BE2C (cell line): Measurements from ENCODE around the gene GBE1.

ENCODE experiments used
- DNase-seq: peaks from one replicate; pipeline ENCODE4 v3.0.0-alpha.2; 2020
- H3K27me3 ChIP-seq: fragments of 250-450 bp; sonication (Bioruptor Pico); 2 replicates; pipeline ENCODE4 v1.5.1; 2020; ENCODE audit warnings: mild to moderate bottlenecking
- H3K36me3 ChIP-seq: fragments of 250-450 bp; sonication (Bioruptor Pico); 2 replicates; pipeline ENCODE4 v1.5.1; 2020; ENCODE audit warnings: mild to moderate bottlenecking
- H3K4me1 ChIP-seq: fragments of 250-450 bp; sonication (Bioruptor Pico); 2 replicates; pipeline ENCODE4 v1.5.1; 2020
- H3K4me3 ChIP-seq: 2 replicates; pipeline ENCODE4 v1.5.1; 2011; ENCODE audit warnings: low read depth, low read length
- H3K9me3 ChIP-seq: fragments of 250-450 bp; sonication (Bioruptor Pico); 2 replicates; pipeline ENCODE4 v1.5.1; 2020
- TF ChIP-seq, protein P1 (sequence below): IDR thresholded peaks from 2 replicates; pipeline ENCODE4 v1.5.1; 2012; ENCODE audit warnings: mild to moderate bottlenecking, low read depth, low read length

Gene GBE1

DNA sequence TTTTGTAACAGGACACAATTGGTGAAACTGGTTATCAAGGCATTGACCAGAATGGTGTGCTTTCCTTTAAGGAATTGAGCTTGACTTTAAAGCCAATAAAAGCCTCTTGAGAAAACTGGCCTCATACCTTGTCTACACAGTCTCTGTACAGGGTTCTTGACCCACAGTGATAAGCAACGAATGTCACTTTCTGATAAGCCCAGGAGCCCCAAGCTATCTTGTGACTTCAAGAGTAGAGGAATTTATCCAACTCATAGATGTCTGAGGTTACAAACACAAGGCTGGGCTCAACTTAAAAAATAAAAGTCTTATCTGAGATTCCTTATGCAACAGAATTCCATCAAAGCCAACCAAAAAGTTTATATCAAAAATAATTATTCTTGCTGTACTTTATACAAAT is 212.1 kb downstream of the GBE1 start:
- H3K9me3 ChIP-seq = no peaks in the 10 kb centered on the region
- DNase-seq = no peak
- no peak overlapping the region for H3K4me3 ChIP-seq
- TF ChIP-seq, protein P1, sequence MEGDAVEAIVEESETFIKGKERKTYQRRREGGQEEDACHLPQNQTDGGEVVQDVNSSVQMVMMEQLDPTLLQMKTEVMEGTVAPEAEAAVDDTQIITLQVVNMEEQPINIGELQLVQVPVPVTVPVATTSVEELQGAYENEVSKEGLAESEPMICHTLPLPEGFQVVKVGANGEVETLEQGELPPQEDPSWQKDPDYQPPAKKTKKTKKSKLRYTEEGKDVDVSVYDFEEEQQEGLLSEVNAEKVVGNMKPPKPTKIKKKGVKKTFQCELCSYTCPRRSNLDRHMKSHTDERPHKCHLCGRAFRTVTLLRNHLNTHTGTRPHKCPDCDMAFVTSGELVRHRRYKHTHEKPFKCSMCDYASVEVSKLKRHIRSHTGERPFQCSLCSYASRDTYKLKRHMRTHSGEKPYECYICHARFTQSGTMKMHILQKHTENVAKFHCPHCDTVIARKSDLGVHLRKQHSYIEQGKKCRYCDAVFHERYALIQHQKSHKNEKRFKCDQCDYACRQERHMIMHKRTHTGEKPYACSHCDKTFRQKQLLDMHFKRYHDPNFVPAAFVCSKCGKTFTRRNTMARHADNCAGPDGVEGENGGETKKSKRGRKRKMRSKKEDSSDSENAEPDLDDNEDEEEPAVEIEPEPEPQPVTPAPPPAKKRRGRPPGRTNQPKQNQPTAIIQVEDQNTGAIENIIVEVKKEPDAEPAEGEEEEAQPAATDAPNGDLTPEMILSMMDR = no peak
- H3K27me3 ChIP-seq = no peaks in the 10 kb centered on the region
- H3K4me1 ChIP-seq = no peaks in the 10 kb centered on the region; the same call in 1 of the 2 replicates
- H3K36me3 ChIP-seq = no peaks in the 10 kb centered on the region

DNA sequence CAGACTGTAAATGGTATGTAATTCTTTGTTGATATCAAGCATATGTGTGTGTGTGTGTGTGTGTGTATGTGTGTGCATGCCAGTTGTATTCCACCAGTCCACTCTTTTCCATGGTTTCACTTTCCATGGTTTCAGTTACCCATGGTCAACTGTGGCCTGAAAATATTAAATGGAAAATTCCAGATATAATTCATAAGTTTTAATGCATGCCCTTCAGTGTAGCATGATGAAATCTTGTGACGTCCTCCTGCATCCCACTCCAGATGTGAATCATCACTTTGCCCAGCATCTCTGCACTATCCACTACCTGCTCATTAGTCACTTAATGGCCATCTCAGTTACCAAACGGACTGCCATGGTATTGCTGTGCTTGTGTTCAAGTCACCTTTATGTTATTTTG is 215.9 kb downstream of the GBE1 start:
- H3K36me3 ChIP-seq = no peaks in the 10 kb centered on the region
- no peak for DNase-seq

DNA sequence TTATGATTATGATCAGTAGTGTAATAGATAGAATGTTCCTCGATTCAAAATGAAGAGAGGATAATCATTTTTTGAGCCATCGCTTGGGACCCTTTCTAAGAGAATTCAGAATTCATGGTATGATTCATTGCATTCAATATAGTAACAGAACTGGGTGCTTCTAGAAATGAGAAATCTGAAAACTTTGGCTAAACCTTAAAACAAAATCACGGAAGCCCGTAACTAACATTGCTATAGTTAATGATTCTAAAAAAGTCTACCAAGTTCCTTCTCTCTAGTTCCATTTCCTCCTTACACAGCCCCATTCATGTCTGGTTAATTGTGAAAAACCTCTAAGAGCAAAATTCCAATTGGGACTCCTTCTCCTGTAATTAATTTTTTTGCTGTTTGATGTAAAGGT is 217.1 kb downstream of the GBE1 start:
- H3K36me3 ChIP-seq = no peaks in the 10 kb centered on the region
- H3K4me1 ChIP-seq = no peaks in the 10 kb centered on the region; the same call in 1 of the 2 replicates
- no peaks in the 10 kb centered on the region for H3K9me3 ChIP-seq
- no peak for DNase-seq
- TF ChIP-seq, protein P1 = no peak
- no peaks in the 10 kb centered on the region for H3K27me3 ChIP-seq
- no peak overlapping the region for H3K4me3 ChIP-seq

More for the DNA sequence above, 215.9 kb downstream of the GBE1 start:
- H3K4me1 ChIP-seq = no peaks in the 10 kb centered on the region; the same call in 1 of the 2 replicates
- no peaks in the 10 kb centered on the region for H3K9me3 ChIP-seq
- TF ChIP-seq, protein P1 = no peak
- no peak overlapping the region for H3K4me3 ChIP-seq
- no peaks in the 10 kb centered on the region for H3K27me3 ChIP-seq

DNA sequence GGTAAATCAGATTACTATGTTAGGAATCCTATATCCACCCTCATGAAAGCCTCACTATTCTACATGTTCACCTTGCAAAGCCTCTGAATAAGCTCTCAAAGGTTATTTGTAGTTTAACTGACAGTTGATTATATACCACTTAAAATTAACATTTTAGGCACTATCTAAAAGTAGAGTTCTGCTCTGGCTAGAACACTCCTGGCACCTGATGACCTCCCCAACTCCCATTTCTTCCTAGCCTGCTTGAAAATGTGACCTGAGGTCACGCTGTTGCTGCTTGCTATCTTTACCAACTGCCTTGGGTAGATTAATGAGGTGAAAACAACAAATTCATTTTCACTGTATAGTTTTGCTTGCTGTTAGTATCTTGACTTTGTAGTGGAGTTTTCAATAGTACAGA is 220.7 kb downstream of the GBE1 start:
- DNase-seq = no peak
- no peaks in the 10 kb centered on the region; the same call in 1 of the 2 replicates for H3K4me1 ChIP-seq
- no peaks in the 10 kb centered on the region for H3K36me3 ChIP-seq
- TF ChIP-seq, protein P1 = no peak
- no peaks in the 10 kb centered on the region for H3K27me3 ChIP-seq
- H3K4me3 ChIP-seq = no peak overlapping the region
- H3K9me3 ChIP-seq = no peaks in the 10 kb centered on the region

- no peaks in the 10 kb centered on the region for H3K4me1 ChIP-seq
- H3K36me3 ChIP-seq = no peaks in the 10 kb centered on the region
- H3K27me3 ChIP-seq = no peaks in the 10 kb centered on the region
- DNase-seq = no peak
- no peak overlapping the region for H3K4me3 ChIP-seq
- TF ChIP-seq, protein P1 = no peak
- no peaks in the 10 kb centered on the region for H3K9me3 ChIP-seq
Measured at GRCh38 chr3:81531846-81532245, 229.6 kb downstream of the GBE1 start.

DNA sequence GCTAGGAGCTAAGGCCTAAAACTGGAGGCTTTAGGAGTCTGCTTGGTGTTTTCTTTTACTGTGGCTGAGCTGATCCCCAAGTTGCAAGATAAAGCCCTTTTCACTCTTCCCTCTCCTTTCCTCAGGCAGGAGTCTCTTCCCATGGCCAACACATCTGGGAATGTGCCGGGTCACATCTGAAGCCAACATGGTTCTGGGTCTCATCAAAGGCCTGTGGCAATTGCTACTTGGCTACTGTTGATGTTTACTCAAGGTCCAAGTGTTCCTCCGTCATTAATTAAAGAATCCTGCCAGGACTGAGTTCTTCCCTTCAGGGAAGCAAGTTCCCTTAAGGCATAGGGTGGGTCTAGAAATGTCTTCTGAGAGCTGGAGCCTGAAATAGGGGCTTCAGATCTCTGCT is 230.2 kb downstream of the GBE1 start:
- Histone ChIP-seq H3K4me1 (no peaks in the 10 kb centered on the region), H3K27me3 (no peaks in the 10 kb centered on the region), H3K36me3 (no peaks in the 10 kb centered on the region), H3K4me3 (no peak overlapping the region), H3K9me3 (no peaks in the 10 kb centered on the region)
- DNase-seq = no peak
- TF ChIP-seq, protein P1 = no peak
